HUES64 (cell line): ENCODE measurements around the gene MME.

Experiments used
- H3K27ac ChIP-seq: 2 replicates; pipeline ENCODE4 v1.7.0; 2013; ENCODE audit warnings: low read depth, low read length, inconsistent platforms
- H3K27me3 ChIP-seq: 2 replicates; pipeline ENCODE4 v1.6.1; 2013; ENCODE audit warnings: mild to moderate bottlenecking, low read length; ENCODE audit not compliant: insufficient read depth
- H3K36me3 ChIP-seq: 2 replicates; pipeline ENCODE4 v1.6.1; 2013; ENCODE audit warnings: mild to moderate bottlenecking, low read length; ENCODE audit not compliant: insufficient read depth
- H3K4me1 ChIP-seq: 2 replicates; pipeline ENCODE4 v1.6.1; 2013; ENCODE audit warnings: mild to moderate bottlenecking, low read length, moderate library complexity; ENCODE audit not compliant: insufficient read depth
- H3K4me3 ChIP-seq: 2 replicates; pipeline ENCODE4 v1.5.1; 2013; ENCODE audit warnings: mild to moderate bottlenecking, low read length, moderate library complexity
- H3K9ac ChIP-seq: 2 replicates; pipeline ENCODE4 v1.6.1; 2013; ENCODE audit warnings: mild to moderate bottlenecking, low read depth, low read length
- H3K9me3 ChIP-seq: 2 replicates; pipeline ENCODE4 v1.6.1; 2013; ENCODE audit warnings: low read depth, low read length; ENCODE audit not compliant: insufficient read depth
- WGBS: fragments of 150-250, 120-280 bp; methylation state at CpG from one replicate; pipeline ENCODE4 v1.1.7; 2013; ENCODE audit warnings: missing lambda C conversion rate; 5-methylcytosine and 5-hydroxymethylcytosine counted together

Gene MME

DNA sequence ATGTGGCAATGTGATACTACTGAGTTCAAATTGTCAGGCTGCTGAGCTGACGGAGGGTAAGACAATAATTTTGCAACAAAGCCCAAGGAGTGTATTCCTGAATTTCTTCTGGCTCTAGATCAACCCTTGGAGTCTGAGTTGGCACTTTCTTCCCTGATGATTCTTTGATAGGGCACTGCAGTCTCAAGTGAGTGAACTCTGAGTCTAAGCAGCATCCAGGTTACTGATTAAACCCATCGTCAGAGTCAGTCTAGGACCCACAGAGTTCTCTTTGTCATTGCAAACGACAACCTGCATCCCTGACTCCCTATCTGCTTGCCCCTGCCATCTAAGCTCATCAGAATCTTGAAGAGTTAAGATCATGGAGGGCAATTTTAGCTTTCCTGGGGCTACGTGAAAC lies 58.6 kb downstream of the MME start:
- H3K36me3 ChIP-seq = no peaks in the 10 kb centered on the region
- WGBS = 90% methylated on average over 4 of the region's 4 CpGs
- no peak overlapping the region for H3K9ac ChIP-seq
- no peak overlapping the region for H3K27ac ChIP-seq
- H3K4me3 ChIP-seq = no peak overlapping the region
- H3K4me1 ChIP-seq = no peaks in the 10 kb centered on the region
- H3K27me3 ChIP-seq = no peaks in the 10 kb centered on the region
- no peaks in the 10 kb centered on the region for H3K9me3 ChIP-seq

- peaks cover 5% of the 10 kb centered on the region; the same call in 1 of the 2 replicates for H3K36me3 ChIP-seq
- no peak overlapping the region for H3K9ac ChIP-seq
- 86% methylated on average over 1 of the region's 1 CpG for WGBS
- H3K9me3 ChIP-seq = no peaks in the 10 kb centered on the region
- no peak overlapping the region for H3K27ac ChIP-seq
- H3K27me3 ChIP-seq = no peaks in the 10 kb centered on the region
- no peak overlapping the region for H3K4me3 ChIP-seq
- no peaks in the 10 kb centered on the region for H3K4me1 ChIP-seq
These were observed 67.5 kb downstream of the MME start for GRCh38 chr3:155147588-155147987.

GRCh38 chr3:155149494-155149893 lies 69.4 kb downstream of the MME start:
- H3K4me3 ChIP-seq = no peak overlapping the region
- peaks cover 5% of the 10 kb centered on the region; the same call in 1 of the 2 replicates for H3K36me3 ChIP-seq
- H3K27ac ChIP-seq = no peak overlapping the region
- H3K27me3 ChIP-seq = no peaks in the 10 kb centered on the region
- no peaks in the 10 kb centered on the region for H3K9me3 ChIP-seq
- WGBS = 98% methylated on average over 3 of the region's 3 CpGs
- no peak overlapping the region for H3K9ac ChIP-seq
- H3K4me1 ChIP-seq = no peaks in the 10 kb centered on the region

GRCh38 chr3:155153242-155154186 lies 73.4 kb downstream of the MME start:
- no peak overlapping the region for H3K27ac ChIP-seq
- WGBS = 98% methylated on average over 4 of the region's 6 CpGs

DNA sequence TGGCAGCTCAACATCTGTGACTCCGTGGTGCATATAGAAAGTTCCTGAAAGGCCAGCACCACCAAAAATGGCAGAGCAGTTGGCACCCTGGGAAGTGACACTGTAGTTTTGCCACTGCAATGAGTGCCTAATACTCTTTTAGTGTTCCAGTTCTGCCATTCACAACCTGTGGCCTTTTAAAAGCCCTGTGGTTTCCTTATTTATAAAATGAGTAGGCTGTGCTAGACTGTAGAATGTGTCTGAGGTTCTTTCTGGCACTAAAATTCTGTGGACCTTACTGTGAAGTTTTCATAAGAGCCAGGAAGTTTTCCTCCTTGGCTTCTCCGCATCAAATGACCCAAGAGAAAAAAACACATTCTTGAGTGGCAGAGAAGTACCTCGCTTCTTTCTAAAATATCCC lies 74.1 kb downstream of the MME start:
- WGBS = 93% methylated on average over 3 of the region's 3 CpGs
- Histone ChIP-seq H3K27ac (no peak overlapping the region), H3K9me3 (no peaks in the 10 kb centered on the region), H3K9ac (no peak overlapping the region), H3K4me1 (no peaks in the 10 kb centered on the region), H3K27me3 (no peaks in the 10 kb centered on the region), H3K36me3 (peaks cover 3% of the 10 kb centered on the region; the same call in 1 of the 2 replicates), H3K4me3 (no peak overlapping the region)

More at GRCh38 chr3:155153242-155154186, 73.4 kb downstream of the MME start:
- Histone ChIP-seq H3K36me3 (peaks cover 5% of the 10 kb centered on the region; the same call in 1 of the 2 replicates), H3K9me3 (no peaks in the 10 kb centered on the region), H3K4me3 (no peak overlapping the region), H3K27me3 (no peaks in the 10 kb centered on the region), H3K9ac (no peak overlapping the region), H3K4me1 (no peaks in the 10 kb centered on the region)

GRCh38 chr3:155158346-155159037 lies 78.4 kb downstream of the MME start:
- no peak overlapping the region for H3K9ac ChIP-seq
- H3K4me1 ChIP-seq = no peaks in the 10 kb centered on the region
- H3K9me3 ChIP-seq = no peaks in the 10 kb centered on the region
- H3K27ac ChIP-seq = no peak overlapping the region
- H3K4me3 ChIP-seq = no peak overlapping the region
- WGBS = 90% methylated on average over 4 of the region's 9 CpGs
- H3K36me3 ChIP-seq = no peaks in the 10 kb centered on the region
- H3K27me3 ChIP-seq = no peaks in the 10 kb centered on the region

- 96% methylated on average over 2 of the region's 2 CpGs for WGBS
- Histone ChIP-seq H3K36me3 (no peaks in the 10 kb centered on the region), H3K27me3 (no peaks in the 10 kb centered on the region), H3K4me1 (no peaks in the 10 kb centered on the region), H3K4me3 (no peak overlapping the region), H3K9ac (no peak overlapping the region), H3K27ac (no peak overlapping the region), H3K9me3 (no peaks in the 10 kb centered on the region)
These were observed 79.2 kb downstream of the MME start for GRCh38 chr3:155159301-155159700.

- H3K9me3 ChIP-seq = no peaks in the 10 kb centered on the region
- 89% methylated on average over 3 of the region's 4 CpGs for WGBS
- H3K9ac ChIP-seq = no peak overlapping the region
- no peaks in the 10 kb centered on the region for H3K36me3 ChIP-seq
- H3K4me3 ChIP-seq = no peak overlapping the region
- H3K4me1 ChIP-seq = no peaks in the 10 kb centered on the region
- H3K27ac ChIP-seq = no peak overlapping the region
- H3K27me3 ChIP-seq = no peaks in the 10 kb centered on the region
These were observed 81.6 kb downstream of the MME start for GRCh38 chr3:155161640-155162292.

DNA sequence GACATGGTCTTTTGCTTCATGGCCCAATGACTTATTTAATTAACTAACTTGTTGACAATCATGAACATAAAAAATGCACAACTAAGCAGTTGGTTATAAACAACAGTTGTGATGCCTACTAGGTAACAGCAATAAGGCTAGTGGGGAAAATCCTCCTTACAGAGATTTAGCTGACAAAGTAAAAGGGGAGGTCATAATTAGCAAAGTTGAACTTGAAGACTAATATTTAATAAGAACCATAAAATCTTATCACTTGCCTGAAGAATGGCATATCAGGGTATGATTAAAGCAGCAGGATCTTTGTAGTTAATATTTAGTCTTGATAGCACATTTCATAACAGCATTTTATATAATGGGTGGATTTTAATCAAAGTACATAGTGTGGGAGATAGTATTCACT lies 84.2 kb downstream of the MME start:
- Histone ChIP-seq H3K4me1 (no peaks in the 10 kb centered on the region), H3K27me3 (no peaks in the 10 kb centered on the region), H3K9ac (no peak overlapping the region), H3K4me3 (no peak overlapping the region), H3K36me3 (no peaks in the 10 kb centered on the region), H3K9me3 (no peaks in the 10 kb centered on the region), H3K27ac (no peak overlapping the region)

- no peak overlapping the region for H3K4me3 ChIP-seq
These were observed 86.3 kb downstream of the MME start for GRCh38 chr3:155166441-155166840.

DNA sequence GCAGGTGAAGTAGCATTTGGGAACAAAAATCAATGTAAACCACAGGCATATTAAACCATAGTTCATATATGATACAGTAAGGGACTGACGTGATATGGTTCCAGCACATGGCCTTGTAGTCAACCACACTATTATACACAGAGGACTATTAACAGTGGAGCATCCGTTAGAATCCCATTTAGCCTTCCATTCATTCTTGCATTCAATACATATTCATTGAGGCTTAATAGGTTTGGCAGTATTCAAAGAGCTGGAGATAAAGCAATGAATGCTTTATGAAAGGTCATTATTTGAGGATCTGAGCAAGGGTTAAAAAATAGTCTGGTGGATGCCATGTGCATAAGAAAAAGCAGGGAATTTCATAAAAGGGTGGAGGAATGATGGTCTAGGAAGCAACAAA lies 89.1 kb downstream of the MME start:
- Histone ChIP-seq H3K27me3 (no peaks in the 10 kb centered on the region), H3K4me1 (no peaks in the 10 kb centered on the region), H3K27ac (no peak overlapping the region), H3K9ac (no peak overlapping the region), H3K9me3 (no peaks in the 10 kb centered on the region), H3K4me3 (no peak overlapping the region), H3K36me3 (no peaks in the 10 kb centered on the region; the same call in 1 of the 2 replicates)
- 97% methylated on average over 2 of the region's 2 CpGs for WGBS

More at GRCh38 chr3:155166441-155166840, 86.3 kb downstream of the MME start:
- WGBS = 100% methylated on average over 2 of the region's 2 CpGs
- Histone ChIP-seq H3K9me3 (no peaks in the 10 kb centered on the region), H3K4me1 (no peaks in the 10 kb centered on the region), H3K27me3 (no peaks in the 10 kb centered on the region), H3K9ac (no peak overlapping the region), H3K36me3 (no peaks in the 10 kb centered on the region), H3K27ac (no peak overlapping the region)
